Uterus (tissue), 4 donors: ENCODE results near the gene OR5W2. TPM values are rescaled to one million over a fixed set of nuclear protein-coding genes. Genes with fewer than 3 reads are reported as not detected.
"Not testable (repeated sequence)": the region's sequence is repeated elsewhere in the genome, so short reads cannot be mapped to it uniquely, and the experiment has no call there.

ENCODE experiments used
- DNase-seq, 2 donors: peaks; one replicate each; pipeline ENCODE4 v3.0.0-alpha.2; 2019 to 2020
- H3K27ac ChIP-seq, 2 donors: fragments of 200-600 bp; sonication (generic); 1 replicate in 1 of 2; 2 replicates in 1 of 2; pipeline ENCODE4 v1.5.1; 2016 to 2018
- H3K27me3 ChIP-seq, 2 donors: fragments of 200-600 bp; sonication (generic); one replicate each; pipeline ENCODE4 v1.5.1; 2018 to 2019; ENCODE audit warnings: control low read depth in 1 of 2
- H3K36me3 ChIP-seq, 2 donors: fragments of 200-600 bp; sonication (generic); one replicate each; pipeline ENCODE4 v1.5.1; 2019; ENCODE audit warnings: control low read depth in 1 of 2
- H3K4me1 ChIP-seq, 2 donors: fragments of 200-600 bp; sonication (generic); one replicate each; pipeline ENCODE4 v1.5.1; 2018 to 2019; ENCODE audit warnings: control low read depth in 1 of 2
- H3K4me3 ChIP-seq, 2 donors: fragments of 200-600 bp; sonication (generic); 1 replicate in 1 of 2; 2 replicates in 1 of 2; pipeline ENCODE4 v1.5.1; 2018 to 2019; ENCODE audit warnings: mild to moderate bottlenecking in 1 of 2
- H3K9me3 ChIP-seq, 2 donors: fragments of 200-600 bp; sonication (generic); one replicate each; pipeline ENCODE4 v1.5.1; 2019; ENCODE audit warnings: control low read depth in 1 of 2
- POLR2A ChIP-seq, 2 donors: fragments of 450-650 bp; IDR thresholded peaks; one replicate each; pipeline ENCODE4 v1.6.1; 2016; ENCODE audit warnings: antibody characterized with exemption in 2 of 2, mild to moderate bottlenecking in 1 of 2, moderate library complexity in 1 of 2
- intact Hi-C: fragments of 100-400 bp; cut with DNase I; formaldehyde crosslinking; loops from one replicate; pipeline ENCODE4 v1.15.1; 2023; ENCODE audit warnings: low total_unique reads
- total RNA-seq, 4 donors: library from RNA; depleted of rRNA in 3 of 4; stranded (reverse); fragments of >200 nt in 3 of 4; gene quantifications; one replicate each; pipeline versions ENCODE4 v1.1.0 to v1.2.4, GENCODE V29; 2014 to 2023
- TF ChIP-seq, protein P1 (sequence below), 4 experiments: fragments of 200-600 bp in 2 of 4; fragments of 450-650 bp in 2 of 4; sonication (generic) in 2 of 4; IDR thresholded peaks; one replicate each; pipeline ENCODE4 v1.5.1; 2016 to 2019; ENCODE audit warnings: antibody characterized with exemption in 4 of 4, mild to moderate bottlenecking in 2 of 4, moderate library complexity in 1 of 4
- donor health status: DM: yes; HTN: yes; CAD: no.

The OR5W2 gene
- total RNA-seq, 4 donors from 2014 or later: not detected

DNA sequence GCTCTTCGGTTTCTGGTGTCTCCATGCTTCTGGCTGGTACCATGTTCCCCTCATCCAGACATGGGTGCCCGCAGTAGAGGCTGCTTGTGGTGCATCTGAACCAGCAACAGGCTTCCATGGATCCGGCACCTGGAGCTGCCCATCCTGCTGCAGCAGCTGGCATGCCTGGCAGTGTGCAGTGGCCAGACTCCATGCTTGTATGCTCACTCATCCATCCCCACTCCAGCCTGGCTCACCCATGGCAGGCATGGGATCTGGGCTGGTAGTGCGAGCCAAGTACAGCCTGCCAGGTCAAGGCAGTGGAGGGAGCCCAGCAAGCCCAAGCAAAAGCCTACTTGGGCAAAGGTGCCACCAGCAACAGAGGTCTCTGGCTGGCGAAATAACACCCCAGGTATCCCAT is 6.2 kb upstream of the OR5W2 start:
- no peak for DNase-seq
- intact Hi-C loops: no loop called here
- H3K4me1 ChIP-seq: no peaks in the 10 kb centered on the region
- H3K9me3 ChIP-seq: no peaks in the 10 kb centered on the region
- H3K27ac ChIP-seq: no peak overlapping the region
- H3K36me3 ChIP-seq: no peaks in the 10 kb centered on the region
- TF ChIP-seq, protein P1, sequence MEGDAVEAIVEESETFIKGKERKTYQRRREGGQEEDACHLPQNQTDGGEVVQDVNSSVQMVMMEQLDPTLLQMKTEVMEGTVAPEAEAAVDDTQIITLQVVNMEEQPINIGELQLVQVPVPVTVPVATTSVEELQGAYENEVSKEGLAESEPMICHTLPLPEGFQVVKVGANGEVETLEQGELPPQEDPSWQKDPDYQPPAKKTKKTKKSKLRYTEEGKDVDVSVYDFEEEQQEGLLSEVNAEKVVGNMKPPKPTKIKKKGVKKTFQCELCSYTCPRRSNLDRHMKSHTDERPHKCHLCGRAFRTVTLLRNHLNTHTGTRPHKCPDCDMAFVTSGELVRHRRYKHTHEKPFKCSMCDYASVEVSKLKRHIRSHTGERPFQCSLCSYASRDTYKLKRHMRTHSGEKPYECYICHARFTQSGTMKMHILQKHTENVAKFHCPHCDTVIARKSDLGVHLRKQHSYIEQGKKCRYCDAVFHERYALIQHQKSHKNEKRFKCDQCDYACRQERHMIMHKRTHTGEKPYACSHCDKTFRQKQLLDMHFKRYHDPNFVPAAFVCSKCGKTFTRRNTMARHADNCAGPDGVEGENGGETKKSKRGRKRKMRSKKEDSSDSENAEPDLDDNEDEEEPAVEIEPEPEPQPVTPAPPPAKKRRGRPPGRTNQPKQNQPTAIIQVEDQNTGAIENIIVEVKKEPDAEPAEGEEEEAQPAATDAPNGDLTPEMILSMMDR (IDR thresholded peaks at IDR 0.05): no peak
- no peak for TF ChIP-seq POLR2A (IDR thresholded peaks at IDR 0.05)
- H3K4me3 ChIP-seq: no peak overlapping the region
- H3K27me3 ChIP-seq: no peaks in the 10 kb centered on the region

DNA sequence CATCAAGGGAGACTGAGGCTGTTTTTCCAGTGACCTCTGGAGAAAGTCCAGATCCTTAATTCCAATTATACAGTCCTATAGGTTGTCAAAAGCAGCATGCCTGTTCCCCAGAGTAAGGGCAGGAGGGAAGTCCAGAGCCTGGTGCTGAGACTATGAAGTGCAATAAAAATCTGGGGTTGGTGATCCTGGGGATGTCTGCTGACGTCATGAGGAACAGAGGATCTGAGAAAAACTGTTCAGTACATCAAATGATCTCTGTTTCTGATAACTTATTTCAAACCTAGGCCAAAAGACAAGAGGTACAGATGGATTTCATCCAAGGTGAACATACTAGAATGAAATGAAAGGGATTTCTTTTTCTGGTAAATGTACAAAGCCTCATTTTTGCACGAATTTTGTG is 12.1 kb downstream of the OR5W2 start:
- Histone ChIP-seq H3K9me3 (no peaks in the 10 kb centered on the region), H3K4me1 (no peaks in the 10 kb centered on the region), H3K36me3 (no peaks in the 10 kb centered on the region), H3K27ac (no peak overlapping the region), H3K4me3 (no peak overlapping the region), H3K27me3 (no peaks in the 10 kb centered on the region)
- TF ChIP-seq, protein P1 (IDR thresholded peaks at IDR 0.05): no peak
- no peak for TF ChIP-seq POLR2A (IDR thresholded peaks at IDR 0.05)
- intact Hi-C loops: no loop called here
- no peak for DNase-seq

DNA sequence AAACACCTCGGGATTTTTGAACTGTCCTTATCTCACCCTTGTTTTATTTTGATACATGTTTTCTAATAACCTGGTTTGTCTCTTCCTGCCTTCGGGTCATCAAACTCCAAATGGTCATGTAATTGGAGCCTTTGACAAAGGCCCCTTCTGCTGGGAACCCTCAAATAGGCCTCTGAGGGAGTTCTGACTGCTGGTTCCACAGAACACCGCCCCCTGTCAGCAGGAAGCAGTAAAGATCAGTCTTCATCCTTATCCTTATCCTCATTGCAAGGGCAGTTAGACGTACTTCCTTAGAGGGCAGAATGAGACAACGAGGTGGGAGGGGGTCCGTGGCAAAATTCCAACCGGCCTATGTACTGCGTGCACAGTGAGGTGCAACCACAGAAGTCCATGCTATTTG is 19.2 kb downstream of the OR5W2 start:
- no peaks in the 10 kb centered on the region for H3K27me3 ChIP-seq
- no peak overlapping the region for H3K27ac ChIP-seq
- no peaks in the 10 kb centered on the region for H3K36me3 ChIP-seq
- no peak overlapping the region for H3K4me3 ChIP-seq
- DNase-seq: no peak
- intact Hi-C loops: no loop called here
- H3K9me3 ChIP-seq: no peaks in the 10 kb centered on the region
- no peak for TF ChIP-seq POLR2A (IDR thresholded peaks at IDR 0.05)
- TF ChIP-seq, protein P1 (IDR thresholded peaks at IDR 0.05): no peak
- H3K4me1 ChIP-seq: no peaks in the 10 kb centered on the region

DNA sequence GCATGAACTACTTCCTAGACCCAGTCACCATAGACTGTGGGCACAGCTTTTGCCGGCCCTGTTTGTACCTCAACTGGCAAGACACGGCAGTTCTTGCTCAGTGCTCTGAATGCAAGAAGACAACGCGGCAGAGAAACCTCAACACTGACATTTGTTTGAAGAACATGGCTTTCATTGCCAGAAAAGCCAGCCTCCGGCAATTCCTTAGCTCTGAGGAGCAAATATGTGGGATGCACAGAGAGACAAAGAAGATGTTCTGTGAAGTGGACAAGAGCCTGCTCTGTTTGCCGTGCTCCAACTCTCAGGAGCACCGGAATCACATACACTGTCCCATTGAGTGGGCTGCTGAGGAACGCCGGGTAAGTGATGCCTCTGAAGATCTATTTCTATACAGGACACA is 28.9 kb downstream of the OR5W2 start:
- H3K4me3 ChIP-seq, H3K36me3 ChIP-seq, intact Hi-C loops: not testable (repeated sequence)

DNA sequence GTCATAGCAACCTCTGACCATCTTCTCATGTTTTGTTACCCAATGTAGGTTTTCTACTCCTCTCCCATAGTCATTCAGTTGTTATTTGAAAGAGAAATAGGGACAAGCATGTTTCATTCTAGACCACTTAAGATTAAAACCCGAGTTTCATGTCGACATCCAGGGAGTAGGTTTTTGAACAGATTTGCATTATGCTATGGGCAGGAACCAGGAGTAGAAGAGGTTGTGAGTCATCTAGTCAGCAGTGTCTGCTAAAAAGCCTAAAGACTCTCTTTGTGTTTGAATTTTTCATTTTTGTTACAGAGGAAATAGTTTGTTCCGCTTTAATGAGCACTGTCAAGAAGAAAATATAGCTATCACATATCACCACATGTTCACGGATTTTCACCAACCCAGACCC is 29.4 kb downstream of the OR5W2 start:
- DNase-seq, H3K4me1 ChIP-seq, H3K27me3 ChIP-seq, intact Hi-C loops, H3K4me3 ChIP-seq, H3K9me3 ChIP-seq, H3K27ac ChIP-seq, H3K36me3 ChIP-seq: not testable (repeated sequence)

More for the DNA sequence above, 28.9 kb downstream of the OR5W2 start:
- not testable (repeated sequence) for H3K9me3 ChIP-seq, DNase-seq, H3K4me1 ChIP-seq, H3K27me3 ChIP-seq, H3K27ac ChIP-seq

DNA sequence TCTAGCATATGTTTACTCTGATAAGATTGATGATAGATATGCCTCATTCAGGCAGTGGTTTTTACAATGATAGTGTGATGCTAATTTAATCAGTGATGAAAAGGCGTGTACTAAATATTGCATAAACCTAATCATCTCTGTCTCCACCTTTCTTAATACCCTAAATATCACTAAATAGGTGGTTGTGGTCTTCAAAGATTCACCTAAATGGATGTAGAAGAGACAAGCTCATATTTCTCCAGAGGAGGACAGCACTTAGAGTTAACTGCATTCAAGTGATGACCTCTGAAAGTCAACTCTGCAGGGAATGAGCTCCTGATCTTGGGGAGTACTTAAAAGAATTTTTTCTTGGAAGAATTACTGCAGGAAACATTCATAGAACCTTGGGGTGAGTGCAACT is 31.4 kb downstream of the OR5W2 start, which contains the start of gene TRIM51:
Gene TRIM51, plus strand, starts transcription at position 301 of the 400 bp plus-strand sequence. CDS start 2,132 bp downstream, outside the sequence.
- H3K4me3 ChIP-seq, intact Hi-C loops, H3K27me3 ChIP-seq, H3K27ac ChIP-seq, DNase-seq, H3K36me3 ChIP-seq, H3K4me1 ChIP-seq, H3K9me3 ChIP-seq: not testable (repeated sequence)

DNA sequence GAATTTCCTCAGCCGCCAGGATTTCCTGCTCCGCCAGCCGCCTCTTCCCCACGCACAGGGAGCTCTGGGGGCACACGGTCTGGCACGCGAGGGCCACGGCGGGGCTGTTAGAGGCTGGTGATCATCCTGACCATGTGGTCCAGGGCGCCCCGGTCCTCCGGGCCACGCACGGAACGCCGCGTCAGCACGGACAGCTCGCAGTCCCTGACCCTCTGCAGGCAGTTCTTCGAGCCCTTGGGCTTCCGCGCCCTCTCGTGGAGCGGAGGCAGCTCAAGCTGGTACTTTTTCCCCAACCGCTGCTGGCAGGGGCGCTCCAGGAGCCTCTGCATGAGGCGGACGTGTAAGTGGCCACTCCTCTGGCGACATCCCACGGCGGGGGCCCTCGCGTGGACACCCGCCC is 41.2 kb downstream of the OR5W2 start:
- intact Hi-C loops, H3K4me3 ChIP-seq: not testable (repeated sequence)

DNA sequence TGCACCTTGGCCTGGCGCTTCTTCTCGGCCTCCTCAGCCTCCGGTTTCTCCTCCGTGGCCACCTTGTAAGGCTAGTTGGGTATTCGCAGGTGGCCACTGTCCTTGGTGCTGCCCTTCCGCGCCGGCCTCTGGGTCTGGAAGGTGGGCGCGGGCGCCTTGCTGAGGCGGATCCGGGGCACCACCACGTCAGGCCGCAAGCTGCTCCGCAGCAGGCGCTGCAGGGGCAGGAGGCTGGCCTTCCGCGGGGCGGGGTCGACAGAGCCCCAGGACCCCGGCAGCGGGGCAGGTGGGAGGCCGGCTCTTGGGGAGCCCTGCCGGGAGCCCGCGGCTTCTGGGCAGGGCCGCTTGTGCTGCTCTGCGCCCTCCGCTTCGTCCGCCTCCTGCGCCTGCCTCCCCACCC is 41.7 kb downstream of the OR5W2 start:
- H3K4me3 ChIP-seq, H3K9me3 ChIP-seq, H3K27ac ChIP-seq, H3K4me1 ChIP-seq, intact Hi-C loops, DNase-seq, H3K27me3 ChIP-seq, H3K36me3 ChIP-seq: not testable (repeated sequence)

More for the DNA sequence above, 41.2 kb downstream of the OR5W2 start:
- H3K9me3 ChIP-seq, H3K27ac ChIP-seq, H3K27me3 ChIP-seq, H3K36me3 ChIP-seq, DNase-seq, H3K4me1 ChIP-seq: not testable (repeated sequence)

DNA sequence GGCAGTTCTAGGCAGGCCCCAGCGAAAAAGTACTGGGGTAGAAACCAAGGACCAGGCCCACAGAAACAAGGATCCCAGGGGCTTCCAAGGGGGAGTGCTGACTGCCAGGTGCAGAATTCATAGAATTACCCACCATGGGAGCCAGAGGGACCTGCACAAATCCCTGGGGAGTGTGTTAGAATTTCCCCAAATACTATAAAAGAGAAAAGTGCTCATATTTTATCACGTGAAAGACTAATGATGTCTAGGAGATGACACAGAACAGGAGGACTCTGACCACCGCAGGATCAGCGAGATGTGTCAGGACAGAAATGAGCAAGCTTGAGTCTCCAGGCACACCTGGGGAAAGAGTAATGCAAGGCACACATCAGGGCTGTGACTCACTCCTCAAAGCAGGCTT is 47.0 kb downstream of the OR5W2 start:
- DNase-seq, H3K4me1 ChIP-seq, H3K4me3 ChIP-seq, H3K27ac ChIP-seq, H3K9me3 ChIP-seq, intact Hi-C loops, H3K27me3 ChIP-seq, H3K36me3 ChIP-seq: not testable (repeated sequence)
